Activated CD4-positive, alpha-beta T cell treated with anti-CD3 and anti-CD28 coated beads, Interleukin-2, Interleukin-6, amounts not matched to agents 100 ng/mL and 50 ng/mL, durations not matched to agents 16 hours and 8 hours (primary cell): ENCODE results near the gene LRRC3.
"Not testable (repeated sequence)": the region's sequence is repeated elsewhere in the genome, so short reads cannot be mapped to it uniquely, and the experiment has no call there.

Source experiments
- DNase-seq: peaks from one replicate; pipeline ENCODE4 v3.0.0-alpha.2; 2020

The LRRC3 gene

GRCh38 chr21:44499211-44499560 is 43.9 kb downstream of the LRRC3 start:
- no peak for DNase-seq

GRCh38 chr21:44499631-44500030 is 44.3 kb downstream of the LRRC3 start:
- DNase-seq, result no peak

- DNase-seq, result no peak
These were observed 44.8 kb downstream of the LRRC3 start for GRCh38 chr21:44500111-44500510.

GRCh38 chr21:44502171-44502958 is 47.1 kb downstream of the LRRC3 start:
- DNase-seq, result no peak

- not testable (repeated sequence) for DNase-seq
These were observed 47.9 kb downstream of the LRRC3 start for GRCh38 chr21:44503006-44503889.

- no peak for DNase-seq
These were observed 48.6 kb downstream of the LRRC3 start for GRCh38 chr21:44503901-44504399.

GRCh38 chr21:44505673-44506278 is 50.5 kb downstream of the LRRC3 start:
- no peak for DNase-seq

- no peak for DNase-seq
These were observed 51.3 kb downstream of the LRRC3 start for GRCh38 chr21:44506279-44507255.

GRCh38 chr21:44507673-44508425 is 52.5 kb downstream of the LRRC3 start:
- DNase-seq, result no peak

GRCh38 chr21:44508426-44508710 is 53.1 kb downstream of the LRRC3 start:
- DNase-seq, result no peak

- no peak for DNase-seq
These were observed 53.6 kb downstream of the LRRC3 start for GRCh38 chr21:44508711-44509445.

- DNase-seq, result no peak
These were observed 54.2 kb downstream of the LRRC3 start for GRCh38 chr21:44509539-44509938.

GRCh38 chr21:44510109-44510507 is 54.8 kb downstream of the LRRC3 start:
- no peak for DNase-seq

GRCh38 chr21:44510508-44511218 is 55.4 kb downstream of the LRRC3 start:
- peak; percentile 78 for DNase-seq

GRCh38 chr21:44511219-44511937 is 56.1 kb downstream of the LRRC3 start:
- DNase-seq, result no peak
